ENCODE measurements around the gene SPEG.

Gene SPEG

GRCh38 chr2:219409619-219410018 is 25.0 kb upstream of the SPEG start:
- in situ Hi-C loops (cut with MboI; ENCODE audit: low sequenced_read_pairs, unreplicated experiment), result no loop called here
- TF ChIP-seq CTCF (IDR thresholded peaks at IDR 0.05; ENCODE audit: borderline replicate concordance, control extremely low read depth, extremely low read depth, insufficient read depth, missing control alignments), result no peak
- no peak for DNase-seq (ENCODE audit: low spot score)

GRCh38 chr2:219410390-219410789 is 24.3 kb upstream of the SPEG start:
- no peak for DNase-seq (ENCODE audit: low spot score)
- TF ChIP-seq CTCF (IDR thresholded peaks at IDR 0.05; ENCODE audit: borderline replicate concordance, control extremely low read depth, extremely low read depth, insufficient read depth, missing control alignments), result no peak
- in situ Hi-C loops (cut with MboI; ENCODE audit: low sequenced_read_pairs, unreplicated experiment), result no loop called here

- in situ Hi-C loops (cut with MboI; ENCODE audit: low sequenced_read_pairs, unreplicated experiment), result no loop called here
- DNase-seq (ENCODE audit: low spot score), result no peak
Observed at GRCh38 chr2:219414857-219415256, 19.8 kb upstream of the SPEG start.

GRCh38 chr2:219415580-219416234 is 18.9 kb upstream of the SPEG start:
- no peak for DNase-seq (ENCODE audit: low spot score)
- in situ Hi-C loops (cut with MboI; ENCODE audit: low sequenced_read_pairs, unreplicated experiment), result no loop called here
- TF ChIP-seq CTCF (IDR thresholded peaks at IDR 0.05; ENCODE audit: borderline replicate concordance, control extremely low read depth, extremely low read depth, insufficient read depth, missing control alignments), result no peak

More at GRCh38 chr2:219414857-219415256, 19.8 kb upstream of the SPEG start:
- TF ChIP-seq CTCF (IDR thresholded peaks at IDR 0.05; ENCODE audit: borderline replicate concordance, control extremely low read depth, extremely low read depth, insufficient read depth, missing control alignments), result no peak

- no peak for TF ChIP-seq CTCF (IDR thresholded peaks at IDR 0.05; ENCODE audit: borderline replicate concordance, control extremely low read depth, extremely low read depth, insufficient read depth, missing control alignments)
- no peak for DNase-seq (ENCODE audit: low spot score)
- in situ Hi-C loops (cut with MboI; ENCODE audit: low sequenced_read_pairs, unreplicated experiment), result no loop called here
Observed at GRCh38 chr2:219416235-219416602, 18.4 kb upstream of the SPEG start.

GRCh38 chr2:219416938-219417337 is 17.7 kb upstream of the SPEG start:
- TF ChIP-seq CTCF (IDR thresholded peaks at IDR 0.05; ENCODE audit: borderline replicate concordance, control extremely low read depth, extremely low read depth, insufficient read depth, missing control alignments), result no peak
- no peak for DNase-seq (ENCODE audit: low spot score)
- in situ Hi-C loops (cut with MboI; ENCODE audit: low sequenced_read_pairs, unreplicated experiment), result no loop called here
